ENCODE results near the gene DCAF5.
"Not testable (repeated sequence)": the region's sequence is repeated elsewhere in the genome, so short reads cannot be mapped to it uniquely, and the experiment has no call there.

DCAF5 gene

GRCh38 chr14:69181491-69181890, 28.6 kb upstream of the DCAF5 start:
- H3K4me3 ChIP-seq (ENCODE audit: low read depth, low read length) = no peak overlapping the region
- no peak for DNase-seq (ENCODE audit: low read depth)
- no peak for TF ChIP-seq CTCF (IDR thresholded peaks at IDR 0.05; ENCODE audit: low read depth, low read length, missing control alignments)

- no peak for TF ChIP-seq CTCF (IDR thresholded peaks at IDR 0.05; ENCODE audit: low read depth, low read length, missing control alignments)
- no peak overlapping the region for H3K4me3 ChIP-seq (ENCODE audit: low read depth, low read length)
- no peak for DNase-seq (ENCODE audit: low read depth)
Observed at GRCh38 chr14:69175130-69175529, 22.2 kb upstream of the DCAF5 start.

- TF ChIP-seq CTCF (IDR thresholded peaks at IDR 0.05; ENCODE audit: low read depth, low read length, missing control alignments) = no peak
- no peak for DNase-seq (ENCODE audit: low read depth)
- H3K4me3 ChIP-seq (ENCODE audit: low read depth, low read length) = no peak overlapping the region
Observed at GRCh38 chr14:69171569-69171968, 18.6 kb upstream of the DCAF5 start.

GRCh38 chr14:69170839-69171238, 17.9 kb upstream of the DCAF5 start:
- TF ChIP-seq CTCF (IDR thresholded peaks at IDR 0.05; ENCODE audit: low read depth, low read length, missing control alignments) = no peak
- H3K4me3 ChIP-seq (ENCODE audit: low read depth, low read length) = no peak overlapping the region
- DNase-seq (ENCODE audit: low read depth) = no peak

- not testable (repeated sequence) for DNase-seq (ENCODE audit: low read depth); H3K4me3 ChIP-seq (ENCODE audit: low read depth, low read length)
Observed at GRCh38 chr14:69165787-69166186, 12.9 kb upstream of the DCAF5 start.

- DNase-seq (ENCODE audit: low read depth) = no peak
- no peak overlapping the region for H3K4me3 ChIP-seq (ENCODE audit: low read depth, low read length)
- TF ChIP-seq CTCF (IDR thresholded peaks at IDR 0.05; ENCODE audit: low read depth, low read length, missing control alignments) = no peak
Observed at GRCh38 chr14:69161590-69161989, 8.7 kb upstream of the DCAF5 start.

GRCh38 chr14:69156224-69156623, 3.3 kb upstream of the DCAF5 start:
- no peak overlapping the region for H3K4me3 ChIP-seq (ENCODE audit: low read depth, low read length)
- TF ChIP-seq CTCF (IDR thresholded peaks at IDR 0.05; ENCODE audit: low read depth, low read length, missing control alignments) = no peak
- no peak for DNase-seq (ENCODE audit: low read depth)

GRCh38 chr14:69154779-69155178, 1.9 kb upstream of the DCAF5 start:
- no peak for DNase-seq (ENCODE audit: low read depth)
- TF ChIP-seq CTCF (IDR thresholded peaks at IDR 0.05; ENCODE audit: low read depth, low read length, missing control alignments) = no peak
- no peak overlapping the region for H3K4me3 ChIP-seq (ENCODE audit: low read depth, low read length)
